WTC11 (cell line): ENCODE results near the gene NOS3. TPM values are rescaled to one million over a fixed set of nuclear protein-coding genes. Genes with fewer than 3 reads are reported as not detected.

Source experiments
- ATAC-seq: fragments of 200-7000 bp; cut with Tn5 transposase; 2 replicates; pipeline ENCODE4 v1.10.0; 2021; ENCODE audit warnings: mild to moderate bottlenecking, moderate library complexity
- CTCF ChIA-PET: fragments of 300-600 bp; sonication (Branson Sonifier 250); formaldehyde crosslinking; loops from one replicate; lab custom pipeline; 2021; ENCODE audit warnings: antibody characterized with exemption; lab: Charles Lee
- POLR2A ChIA-PET: fragments of 350-600 bp; sonication (Branson Sonifier 250); formaldehyde crosslinking; loops from one replicate; lab custom pipeline; 2021; ENCODE audit warnings: antibody characterized with exemption; lab: Charles Lee
- DNase-seq: peaks from one replicate; pipeline ENCODE4 v3.0.0; 2021; ENCODE audit warnings: low spot score
- H3K27ac Mint-ChIP-seq: 2 replicates; pipeline ENCODE4 v1.8.0; 2021; ENCODE audit warnings: mixed read lengths
- H3K27me3 Mint-ChIP-seq: 2 replicates; pipeline ENCODE4 v1.8.0; 2021; ENCODE audit warnings: low read depth, mild to moderate bottlenecking, moderate library complexity, mixed read lengths
- H3K36me3 Mint-ChIP-seq: 2 replicates; pipeline ENCODE4 v1.8.0; 2021; ENCODE audit warnings: mixed read lengths
- H3K4me1 Mint-ChIP-seq: 2 replicates; pipeline ENCODE4 v1.8.0; 2022; ENCODE audit warnings: mixed read lengths
- H3K4me3 Mint-ChIP-seq: 2 replicates; pipeline ENCODE4 v1.8.0; 2021; ENCODE audit warnings: mild to moderate bottlenecking, moderate library complexity, mixed read lengths
- H3K9me3 Mint-ChIP-seq: 2 replicates; pipeline ENCODE4 v1.8.0; 2021; ENCODE audit warnings: mixed read lengths
- CDX4 ChIP-seq: fragments of 250-450 bp; sonication (Bioruptor Pico); IDR thresholded peaks from 2 replicates; pipeline ENCODE4 v1.9.0; 2021; ENCODE audit warnings: moderate library complexity, mild to moderate bottlenecking, inconsistent platforms, borderline replicate concordance
- E2F4 ChIP-seq: sonication (generic); formaldehyde crosslinking; IDR thresholded peaks from 2 replicates; pipeline ENCODE4 v1.8.1; 2022; ENCODE audit warnings: low read depth, mild to moderate bottlenecking, moderate library complexity, missing genetic modification reagents, borderline replicate concordance
- GTF2I ChIP-seq: fragments of 250-450 bp; sonication (Bioruptor Pico); conservative IDR thresholded peaks from 2 replicates; pipeline ENCODE4 v1.4.0; 2021; ENCODE audit warnings: mild to moderate bottlenecking
- HMGXB4 ChIP-seq: sonication (generic); formaldehyde crosslinking; IDR thresholded peaks from 2 replicates; pipeline ENCODE4 v1.8.1; 2023; ENCODE audit warnings: mild to moderate bottlenecking, moderate library complexity, missing genetic modification reagents
- JAZF1 ChIP-seq: fragments of 250-450 bp; sonication (Bioruptor Pico); IDR thresholded peaks from 2 replicates; pipeline ENCODE4 v1.9.0; 2021; ENCODE audit warnings: moderate library complexity, mild to moderate bottlenecking, inconsistent platforms
- NR2C2 ChIP-seq: sonication (generic); formaldehyde crosslinking; IDR thresholded peaks from 2 replicates; pipeline ENCODE4 v1.8.0; 2022; ENCODE audit warnings: mild to moderate bottlenecking, missing genetic modification reagents
- NR3C1 ChIP-seq: sonication (generic); formaldehyde crosslinking; conservative IDR thresholded peaks from 2 replicates; pipeline ENCODE4 v1.8.1; 2023; ENCODE audit warnings: low read depth, mild to moderate bottlenecking, missing genetic modification reagents
- OVOL2 ChIP-seq: fragments of 250-450 bp; sonication (Bioruptor Pico); IDR thresholded peaks from 2 replicates; pipeline ENCODE4 v1.9.0; 2021; ENCODE audit warnings: mild to moderate bottlenecking, borderline replicate concordance
- PRRX2 ChIP-seq: fragments of 250-450 bp; sonication (Bioruptor Pico); IDR thresholded peaks from 2 replicates; pipeline ENCODE4 v1.8.0; 2021; ENCODE audit warnings: mild to moderate bottlenecking
- SMAD4 ChIP-seq: sonication (generic); formaldehyde crosslinking; IDR thresholded peaks from 2 replicates; pipeline ENCODE4 v1.8.0; 2022; ENCODE audit warnings: mild to moderate bottlenecking, missing genetic modification reagents
- TP53 ChIP-seq: sonication (generic); formaldehyde crosslinking; IDR thresholded peaks from 2 replicates; pipeline ENCODE4 v1.8.1; 2023; ENCODE audit warnings: mild to moderate bottlenecking, missing genetic modification reagents
- ZNF281 ChIP-seq: sonication (generic); formaldehyde crosslinking; IDR thresholded peaks from 2 replicates; pipeline ENCODE4 v1.8.0; 2023; ENCODE audit warnings: mild to moderate bottlenecking, missing genetic modification reagents
- ZNF317 ChIP-seq: sonication (generic); formaldehyde crosslinking; IDR thresholded peaks from 2 replicates; pipeline ENCODE4 v1.8.1; 2023; ENCODE audit warnings: low read depth, mild to moderate bottlenecking, moderate library complexity, missing genetic modification reagents, borderline replicate concordance
- ZNF416 ChIP-seq: fragments of 250-450 bp; sonication (Bioruptor Pico); IDR thresholded peaks from 2 replicates; pipeline ENCODE4 v1.9.0; 2021; ENCODE audit warnings: mild to moderate bottlenecking, inconsistent platforms
- total RNA-seq: library from RNA; stranded (reverse); gene quantifications from 3 replicates; pipeline ENCODE4 v1.2.3, GENCODE V29; 2021
- TF ChIP-seq, protein P1 (sequence below): sonication (generic); formaldehyde crosslinking; IDR thresholded peaks from 2 replicates; pipeline ENCODE4 v1.8.1; 2023; ENCODE audit warnings: mild to moderate bottlenecking, missing genetic modification reagents, moderate library complexity
- TF ChIP-seq, protein P2 (sequence below): sonication (generic); formaldehyde crosslinking; IDR thresholded peaks from 2 replicates; pipeline ENCODE4 v1.8.0; 2022; ENCODE audit warnings: mild to moderate bottlenecking, missing genetic modification reagents
- TF ChIP-seq, protein P3 (sequence below): fragments of 250-450 bp; sonication (Bioruptor Pico); IDR thresholded peaks from 2 replicates; pipeline ENCODE4 v1.9.0; 2021; ENCODE audit warnings: mild to moderate bottlenecking
- TF ChIP-seq, protein P4 (sequence below): sonication (generic); formaldehyde crosslinking; IDR thresholded peaks from 2 replicates; pipeline ENCODE4 v1.8.1; 2022; ENCODE audit warnings: mild to moderate bottlenecking, missing genetic modification reagents, moderate library complexity, borderline replicate concordance
- TF ChIP-seq, protein P5 (sequence below): sonication (generic); formaldehyde crosslinking; IDR thresholded peaks from 2 replicates; pipeline ENCODE4 v1.8.0; 2023; ENCODE audit warnings: missing genetic modification reagents

Gene NOS3
- total RNA-seq, 1 experiment from 2014 or later: 6.6 TPM

GRCh38 chr7:150999497-151000230 is 8.8 kb downstream of the NOS3 start:
- DNase-seq (no peak), ATAC-seq (no peak)
- H3K36me3 Mint-ChIP-seq: no peaks in the 10 kb centered on the region
- no peak overlapping the region for H3K4me3 Mint-ChIP-seq
- TF ChIP-seq ZNF416 (CRISPR knock-in tag) (no peak), CDX4 (CRISPR knock-in tag) (no peak)
- TF ChIP-seq, protein P1, sequence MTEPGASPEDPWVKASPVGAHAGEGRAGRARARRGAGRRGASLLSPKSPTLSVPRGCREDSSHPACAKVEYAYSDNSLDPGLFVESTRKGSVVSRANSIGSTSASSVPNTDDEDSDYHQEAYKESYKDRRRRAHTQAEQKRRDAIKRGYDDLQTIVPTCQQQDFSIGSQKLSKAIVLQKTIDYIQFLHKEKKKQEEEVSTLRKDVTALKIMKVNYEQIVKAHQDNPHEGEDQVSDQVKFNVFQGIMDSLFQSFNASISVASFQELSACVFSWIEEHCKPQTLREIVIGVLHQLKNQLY (CRISPR knock-in tag): no peak
- TF ChIP-seq, protein P2, sequence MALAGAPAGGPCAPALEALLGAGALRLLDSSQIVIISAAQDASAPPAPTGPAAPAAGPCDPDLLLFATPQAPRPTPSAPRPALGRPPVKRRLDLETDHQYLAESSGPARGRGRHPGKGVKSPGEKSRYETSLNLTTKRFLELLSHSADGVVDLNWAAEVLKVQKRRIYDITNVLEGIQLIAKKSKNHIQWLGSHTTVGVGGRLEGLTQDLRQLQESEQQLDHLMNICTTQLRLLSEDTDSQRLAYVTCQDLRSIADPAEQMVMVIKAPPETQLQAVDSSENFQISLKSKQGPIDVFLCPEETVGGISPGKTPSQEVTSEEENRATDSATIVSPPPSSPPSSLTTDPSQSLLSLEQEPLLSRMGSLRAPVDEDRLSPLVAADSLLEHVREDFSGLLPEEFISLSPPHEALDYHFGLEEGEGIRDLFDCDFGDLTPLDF: no peak
- no peak overlapping the region for H3K27ac Mint-ChIP-seq
- H3K9me3 Mint-ChIP-seq: no peaks in the 10 kb centered on the region
- ChIA-PET CTCF (interaction anchor here (0.5 to 5.5 kb wide), 3 partner anchors 10 to 162 kb away, joined by 3 to 61 read pairs (median 6); no protein-coding TSS in a partner anchor), POLR2A (no interaction called here)
- H3K27me3 Mint-ChIP-seq: peaks cover 2% of the 10 kb centered on the region; the same call in 1 of the 2 replicates
- H3K4me1 Mint-ChIP-seq: 0 out of 2 replicates have a peak, but pooled peaks cover 2% of the 10 kb centered on the region

DNA sequence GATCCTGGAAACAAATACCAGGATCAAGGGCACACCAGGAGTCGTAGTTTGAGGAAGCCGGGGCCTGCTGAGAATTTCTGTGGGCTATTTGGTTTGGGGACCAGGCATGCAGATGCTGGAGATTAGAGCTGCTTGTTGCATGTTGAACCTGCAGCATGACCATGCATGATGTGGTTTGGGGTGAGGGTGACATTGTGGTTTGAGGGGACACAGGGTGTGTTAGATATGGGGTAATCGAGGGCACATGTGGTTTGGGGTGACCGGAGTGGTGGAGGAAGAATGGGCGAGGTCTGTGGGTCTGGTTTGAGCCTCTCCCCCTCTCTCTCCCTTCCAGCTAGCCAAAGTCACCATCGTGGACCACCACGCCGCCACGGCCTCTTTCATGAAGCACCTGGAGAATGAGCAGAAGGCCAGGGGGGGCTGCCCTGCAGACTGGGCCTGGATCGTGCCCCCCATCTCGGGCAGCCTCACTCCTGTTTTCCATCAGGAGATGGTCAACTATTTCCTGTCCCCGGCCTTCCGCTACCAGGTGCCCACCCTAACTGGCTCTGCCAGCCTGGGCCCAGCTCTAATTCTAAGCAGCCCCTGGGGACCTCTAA is 10.2 kb downstream of the NOS3 start:
- H3K9me3 Mint-ChIP-seq: no peaks in the 10 kb centered on the region
- POLR2A ChIA-PET: no interaction called here
- ATAC-seq: no peak
- 0 out of 2 replicates have a peak, but pooled peaks cover 2% of the 10 kb centered on the region for H3K4me1 Mint-ChIP-seq
- no peak overlapping the region for H3K27ac Mint-ChIP-seq
- no peaks in the 10 kb centered on the region for H3K36me3 Mint-ChIP-seq
- CTCF ChIA-PET: interaction anchor here (5.5 kb wide), 1 partner anchor 9 kb away, joined by 61 read pairs; no protein-coding TSS in a partner anchor
- DNase-seq: no peak
- no peak overlapping the region for H3K4me3 Mint-ChIP-seq
- peaks cover 2% of the 10 kb centered on the region; the same call in 1 of the 2 replicates for H3K27me3 Mint-ChIP-seq
- no peak for TF ChIP-seq TP53
- no peak for TF ChIP-seq HMGXB4 (CRISPR knock-in tag)
- TF ChIP-seq, protein P1 (CRISPR knock-in tag): no peak
- TF ChIP-seq ZNF281 (CRISPR knock-in tag): no peak
- TF ChIP-seq, protein P3, sequence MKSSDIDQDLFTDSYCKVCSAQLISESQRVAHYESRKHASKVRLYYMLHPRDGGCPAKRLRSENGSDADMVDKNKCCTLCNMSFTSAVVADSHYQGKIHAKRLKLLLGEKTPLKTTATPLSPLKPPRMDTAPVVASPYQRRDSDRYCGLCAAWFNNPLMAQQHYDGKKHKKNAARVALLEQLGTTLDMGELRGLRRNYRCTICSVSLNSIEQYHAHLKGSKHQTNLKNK: no peak
- no peak for TF ChIP-seq ZNF317 (CRISPR knock-in tag)
- TF ChIP-seq, protein P4, sequence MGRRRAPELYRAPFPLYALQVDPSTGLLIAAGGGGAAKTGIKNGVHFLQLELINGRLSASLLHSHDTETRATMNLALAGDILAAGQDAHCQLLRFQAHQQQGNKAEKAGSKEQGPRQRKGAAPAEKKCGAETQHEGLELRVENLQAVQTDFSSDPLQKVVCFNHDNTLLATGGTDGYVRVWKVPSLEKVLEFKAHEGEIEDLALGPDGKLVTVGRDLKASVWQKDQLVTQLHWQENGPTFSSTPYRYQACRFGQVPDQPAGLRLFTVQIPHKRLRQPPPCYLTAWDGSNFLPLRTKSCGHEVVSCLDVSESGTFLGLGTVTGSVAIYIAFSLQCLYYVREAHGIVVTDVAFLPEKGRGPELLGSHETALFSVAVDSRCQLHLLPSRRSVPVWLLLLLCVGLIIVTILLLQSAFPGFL (CRISPR knock-in tag): no peak
- TF ChIP-seq SMAD4 (CRISPR knock-in tag): no peak
- no peak for TF ChIP-seq PRRX2 (CRISPR knock-in tag)
- no peak for TF ChIP-seq OVOL2 (CRISPR knock-in tag)
- TF ChIP-seq JAZF1: no peak
- TF ChIP-seq, protein P5, sequence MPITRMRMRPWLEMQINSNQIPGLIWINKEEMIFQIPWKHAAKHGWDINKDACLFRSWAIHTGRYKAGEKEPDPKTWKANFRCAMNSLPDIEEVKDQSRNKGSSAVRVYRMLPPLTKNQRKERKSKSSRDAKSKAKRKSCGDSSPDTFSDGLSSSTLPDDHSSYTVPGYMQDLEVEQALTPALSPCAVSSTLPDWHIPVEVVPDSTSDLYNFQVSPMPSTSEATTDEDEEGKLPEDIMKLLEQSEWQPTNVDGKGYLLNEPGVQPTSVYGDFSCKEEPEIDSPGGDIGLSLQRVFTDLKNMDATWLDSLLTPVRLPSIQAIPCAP: no peak
- no peak for TF ChIP-seq ZNF416 (CRISPR knock-in tag)
- no peak for TF ChIP-seq NR3C1 (CRISPR knock-in tag)
- TF ChIP-seq NR2C2 (CRISPR knock-in tag): no peak
- no peak for TF ChIP-seq GTF2I
- no peak for TF ChIP-seq E2F4
